Activated T-cell treated with anti-CD3 and anti-CD28 coated beads for 24 hours (primary cell): Measurements from ENCODE around the gene GUCY2C.

Experiments
- DNase-seq: peaks from one replicate; pipeline ENCODE4 v3.0.0-alpha.2; 2020; ENCODE audit warnings: low read depth

The GUCY2C gene

DNA sequence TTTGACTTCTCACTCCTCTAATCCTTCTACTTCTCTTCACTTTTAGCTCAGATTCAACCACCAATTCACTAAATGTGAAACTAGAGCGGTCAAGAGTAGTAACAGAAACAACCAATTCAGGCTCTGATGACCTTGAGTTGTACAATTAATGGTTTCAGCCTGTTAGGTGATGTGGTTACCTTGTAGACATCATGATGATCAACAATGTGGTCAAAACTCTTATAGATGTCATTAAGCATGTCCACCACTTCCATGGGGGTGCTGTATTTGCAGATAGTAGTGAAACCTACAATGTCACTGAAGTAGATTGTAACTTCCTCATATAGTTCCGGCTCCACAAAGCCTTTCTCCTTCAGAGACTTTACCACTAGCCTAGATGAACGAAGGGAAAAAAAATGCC, 74.6 kb downstream of the GUCY2C start:
- no peak for DNase-seq

DNA sequence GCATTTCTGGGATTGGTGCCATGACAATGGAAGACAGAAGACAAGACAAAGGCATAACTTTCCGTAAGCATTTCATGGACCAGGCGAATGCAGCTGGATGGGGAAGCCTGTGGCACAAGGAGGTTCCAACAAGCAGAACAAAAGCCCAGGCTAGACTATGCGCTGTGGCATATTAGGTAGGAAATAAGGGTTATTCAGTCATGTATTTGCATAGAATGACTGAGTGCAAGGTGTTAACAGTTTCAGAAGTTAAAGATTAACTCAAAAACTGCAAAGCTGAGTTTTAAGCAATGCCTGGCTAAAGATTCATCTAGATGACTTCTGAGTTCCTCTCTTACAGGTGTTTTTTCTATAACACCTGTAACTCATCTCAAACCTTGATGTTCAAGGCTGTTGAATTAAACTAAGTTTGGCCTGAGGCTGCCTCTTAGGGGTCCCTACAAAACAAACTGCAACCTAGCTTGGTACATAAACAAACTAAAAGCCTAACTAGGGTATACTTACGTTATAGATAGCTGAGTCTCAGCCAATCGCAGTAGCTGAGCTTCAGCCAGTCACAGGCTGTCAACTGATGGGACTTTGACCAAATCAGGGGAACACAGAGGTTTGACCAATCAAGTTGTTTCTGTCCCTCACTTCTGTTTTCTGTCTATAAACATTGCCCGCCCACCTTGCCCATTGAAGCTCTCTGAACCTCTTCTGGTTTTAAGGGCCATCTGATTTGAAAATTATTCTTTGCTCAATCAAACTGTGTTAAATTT, 76.5 kb downstream of the GUCY2C start:
- no peak for DNase-seq

DNA sequence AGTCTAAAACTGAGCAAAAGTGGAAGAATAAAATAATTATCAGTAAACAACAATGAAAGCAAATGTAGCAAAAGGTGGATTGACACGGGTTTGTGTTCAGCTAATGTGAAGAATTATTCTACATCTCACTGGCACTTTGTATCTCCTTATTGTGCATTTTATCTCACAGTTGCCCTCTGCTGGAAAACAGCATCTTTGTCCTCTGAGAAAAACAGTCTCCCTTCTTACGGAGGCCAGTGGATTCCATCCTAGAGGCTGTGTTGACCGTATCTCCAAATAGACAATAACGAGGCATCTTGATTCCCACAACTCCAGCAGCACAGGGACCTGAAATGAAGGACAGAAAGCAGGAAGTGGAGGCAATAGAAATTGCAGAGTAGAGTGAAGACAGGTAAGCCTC, 77.4 kb downstream of the GUCY2C start:
- DNase-seq, result no peak

DNA sequence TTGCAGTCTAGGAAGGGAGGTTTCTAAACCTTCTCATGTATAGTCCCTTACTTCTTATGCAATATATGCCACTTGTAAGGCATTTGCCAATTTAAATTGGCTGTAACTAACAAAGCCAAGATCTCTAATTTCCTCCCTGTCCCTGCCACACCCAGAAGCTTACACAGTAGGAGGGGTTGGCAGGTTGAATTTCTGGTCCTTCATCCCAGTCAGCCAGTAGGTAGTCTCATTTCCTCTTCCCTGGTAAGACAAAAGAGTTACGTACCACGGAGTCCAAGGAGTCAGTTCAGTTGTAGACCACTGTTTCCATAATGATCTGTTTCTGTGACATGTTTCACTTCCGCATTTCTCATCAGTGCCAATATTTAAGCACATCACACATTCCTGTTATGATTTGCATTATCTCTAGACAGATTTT, 81.7 kb downstream of the GUCY2C start:
- no peak for DNase-seq

DNA sequence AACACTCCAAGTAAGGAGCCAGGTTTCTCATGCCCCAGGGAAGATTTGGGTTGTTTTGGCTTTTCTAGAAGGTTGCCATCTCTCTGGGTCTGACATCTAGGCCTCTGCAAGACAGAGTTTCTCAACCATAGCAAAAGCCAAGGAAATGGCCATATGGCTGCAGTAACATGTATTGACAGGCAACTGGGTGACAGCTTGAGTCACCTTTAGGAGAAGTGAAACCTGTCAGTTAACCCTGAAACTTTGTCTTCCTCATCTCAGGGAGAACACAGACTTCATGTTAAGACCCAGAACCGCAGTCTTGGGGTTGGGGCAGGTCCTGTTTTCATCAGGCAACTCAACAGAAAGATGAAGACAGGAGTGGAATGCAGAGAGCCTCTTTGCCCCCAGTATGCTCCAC, 82.7 kb downstream of the GUCY2C start:
- DNase-seq, result no peak

DNA sequence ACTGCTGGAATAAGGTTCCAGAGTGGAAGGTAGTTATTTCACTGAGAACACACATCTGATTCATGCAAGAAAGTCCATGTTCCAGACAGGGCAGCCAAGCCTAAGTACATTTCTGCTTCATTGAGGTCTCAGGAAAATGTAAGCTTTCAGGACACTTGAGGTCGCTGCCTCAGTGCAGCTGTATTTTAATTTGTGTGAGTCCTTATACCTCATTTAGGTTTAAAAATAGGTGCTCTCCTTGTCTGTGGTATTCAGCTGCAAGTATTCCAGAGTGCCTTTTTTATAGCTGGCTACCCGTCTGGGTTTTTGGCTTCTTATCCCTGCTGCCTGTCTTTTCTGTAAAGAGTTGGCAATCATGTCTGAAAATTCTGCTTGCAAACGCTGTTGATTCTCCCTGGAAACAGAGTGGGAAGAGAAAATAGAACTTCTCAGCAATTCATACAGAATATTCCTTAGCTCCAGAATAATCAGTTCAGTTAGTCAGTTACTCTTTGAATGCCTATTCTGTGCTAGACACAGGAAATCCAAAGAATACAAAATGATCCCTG, 83.4 kb downstream of the GUCY2C start:
- no peak for DNase-seq

DNA sequence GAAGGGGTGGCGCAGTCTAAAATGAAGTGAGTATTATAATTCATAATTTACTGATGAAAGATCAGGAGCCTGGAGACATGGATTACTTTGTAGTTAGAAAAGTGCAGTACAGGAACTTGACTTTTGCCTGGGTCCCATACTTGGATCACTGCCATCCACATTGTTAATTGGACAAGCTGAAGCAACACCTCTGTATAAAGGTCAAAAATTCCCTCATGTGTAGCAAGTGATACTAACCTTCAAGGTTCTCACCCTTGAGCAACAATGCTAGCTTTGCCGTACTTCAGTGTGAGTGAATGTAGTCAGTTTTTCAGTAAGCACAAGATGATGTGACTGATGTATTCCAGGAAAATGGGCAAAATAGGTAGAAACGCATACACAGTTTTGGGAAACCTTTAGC, 84.1 kb downstream of the GUCY2C start:
- DNase-seq, result no peak

DNA sequence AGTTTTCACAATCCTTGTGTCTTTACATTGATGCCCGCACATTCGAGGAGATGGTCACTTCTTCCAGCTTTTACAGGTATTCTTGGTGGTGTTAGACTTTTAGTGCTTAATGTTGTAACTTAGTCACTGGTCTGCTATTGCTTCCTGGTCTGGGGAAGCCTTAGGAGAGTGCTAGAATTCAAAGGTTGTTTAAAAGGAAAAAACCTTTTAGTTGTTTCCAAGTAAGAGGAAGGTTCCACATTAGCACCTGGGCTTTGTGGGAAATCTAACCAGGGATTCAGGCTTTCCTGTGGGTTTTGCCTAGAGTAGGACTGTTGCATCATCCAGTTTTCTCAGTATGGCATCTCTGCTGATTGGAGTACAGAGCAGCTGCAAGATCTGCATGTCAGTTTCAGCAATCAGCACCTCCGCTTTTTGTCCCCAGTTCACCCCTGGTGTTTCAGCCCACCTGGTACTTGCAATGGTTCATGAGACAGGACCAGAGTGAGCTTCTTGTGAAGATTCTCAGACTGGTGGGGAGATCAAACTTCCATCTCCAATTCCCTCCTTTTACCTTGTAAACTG, 84.7 kb downstream of the GUCY2C start:
- no peak for DNase-seq

DNA sequence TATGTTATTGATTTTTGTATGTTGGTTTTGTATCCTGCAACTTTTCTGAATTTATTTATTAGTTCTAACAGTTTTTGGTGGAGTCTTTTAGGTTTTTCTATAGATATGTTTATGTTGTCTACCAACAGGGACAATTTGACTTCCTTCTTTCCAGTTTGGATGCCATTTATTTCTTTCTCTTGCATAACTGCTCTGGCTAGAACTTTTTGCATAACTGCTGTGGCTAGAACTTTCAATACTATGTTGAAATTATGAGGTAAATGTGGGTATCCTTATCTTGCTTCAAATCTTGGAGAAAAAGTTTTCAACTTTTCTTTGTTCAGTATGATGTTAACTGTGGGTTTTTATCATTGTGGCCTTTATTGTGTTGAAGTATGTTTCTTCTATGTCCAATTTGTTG, 88.8 kb downstream of the GUCY2C start:
- DNase-seq, result no peak

DNA sequence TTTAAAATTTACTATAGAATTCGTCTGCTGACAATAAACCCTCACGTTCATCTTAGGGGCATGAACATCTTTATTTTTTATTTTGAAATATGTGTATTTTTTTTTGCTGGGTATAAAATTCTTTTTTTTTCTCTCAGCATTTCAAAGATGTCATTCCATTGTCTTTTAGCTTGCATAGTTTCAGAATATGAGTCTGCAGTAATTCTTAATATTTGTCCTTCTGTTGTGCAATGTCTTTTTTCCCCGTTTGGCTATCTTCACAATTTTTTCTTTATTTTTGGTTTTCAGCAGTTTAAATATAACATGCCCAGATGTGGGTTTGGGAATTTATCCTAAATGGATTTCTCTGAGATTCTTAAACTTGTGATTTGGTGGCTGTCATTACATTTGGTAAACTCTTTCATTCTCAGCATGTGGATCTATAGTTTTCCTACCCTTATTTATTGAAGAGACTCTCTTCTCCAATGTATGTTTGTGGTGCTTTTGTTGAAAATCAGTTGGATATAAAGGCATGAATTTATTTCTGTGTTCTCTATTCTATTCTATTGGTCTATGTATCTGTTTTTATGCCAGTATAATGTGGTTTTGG, 90.9 kb downstream of the GUCY2C start:
- DNase-seq, result no peak

DNA sequence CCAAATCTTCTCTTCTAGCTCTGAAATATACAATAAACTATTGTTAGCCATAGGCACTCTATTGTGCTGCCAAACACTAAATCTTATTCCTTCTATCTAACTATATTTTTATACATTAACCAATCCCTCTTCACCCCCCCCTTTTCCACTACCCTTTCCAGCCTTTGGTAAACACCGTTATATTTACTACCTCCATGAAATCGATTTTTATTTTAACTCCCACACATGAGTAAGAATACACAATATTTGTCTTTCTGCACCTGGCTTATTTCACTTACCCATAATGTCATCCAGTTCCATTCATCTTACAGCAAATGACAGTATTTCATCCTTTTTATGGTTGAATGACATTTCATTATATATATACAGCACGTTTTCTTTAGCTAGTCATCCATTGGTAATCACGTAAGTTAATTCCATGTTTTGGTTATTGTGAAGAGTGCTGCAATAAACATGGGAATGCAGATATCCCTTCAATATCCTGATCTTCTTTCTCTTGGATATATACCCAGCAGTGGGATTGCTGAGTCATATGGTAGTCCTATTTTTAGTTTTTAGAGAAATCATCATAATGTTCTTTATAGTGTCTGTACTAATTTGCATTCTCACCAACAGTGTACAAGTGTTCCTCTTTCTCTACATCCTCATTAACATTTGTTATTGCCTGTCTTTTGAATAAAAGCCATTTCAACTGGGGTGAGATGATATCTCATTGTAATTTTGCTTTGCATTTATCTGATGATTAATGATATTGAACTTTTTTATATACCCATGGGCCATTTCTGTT, 94.5 kb downstream of the GUCY2C start:
- no peak for DNase-seq

DNA sequence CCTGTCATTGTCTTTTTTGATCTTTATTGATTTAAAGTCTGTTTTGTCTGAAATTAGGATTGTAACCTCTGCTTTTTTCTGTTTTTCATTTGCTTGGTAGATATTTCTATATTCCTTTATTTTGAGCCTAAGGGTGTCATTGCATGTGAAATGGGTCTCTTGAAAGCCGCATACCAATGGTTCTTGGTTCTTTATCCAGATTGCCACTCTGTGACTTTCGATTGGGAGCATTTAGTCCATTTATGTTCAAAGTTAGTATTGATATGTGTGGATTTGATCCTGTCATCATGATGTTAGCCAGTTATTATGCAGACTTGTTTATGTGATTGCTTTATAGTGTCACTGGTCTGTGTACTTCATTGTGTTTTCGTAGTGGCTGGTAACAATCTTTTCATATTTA, 98.9 kb downstream of the GUCY2C start:
- no peak for DNase-seq

DNA sequence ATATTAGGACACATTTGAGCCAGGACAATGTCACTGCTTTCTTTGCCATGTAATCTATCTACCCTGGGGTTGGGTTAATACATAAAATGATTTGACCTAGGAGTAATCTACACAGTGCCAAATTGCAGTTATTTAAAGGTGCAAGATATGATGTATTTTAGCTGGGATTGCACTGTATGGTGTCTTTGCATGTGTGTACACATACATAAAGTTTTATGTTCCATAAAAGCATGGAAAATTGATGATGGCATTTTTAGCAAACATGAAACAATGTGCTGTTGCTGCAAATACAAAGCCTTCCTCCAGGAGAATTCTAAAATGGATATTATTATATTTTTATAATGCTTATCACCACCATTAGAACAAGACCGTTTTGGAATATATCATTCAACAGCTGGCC, 104.7 kb downstream of the GUCY2C start:
- DNase-seq, result no peak

DNA sequence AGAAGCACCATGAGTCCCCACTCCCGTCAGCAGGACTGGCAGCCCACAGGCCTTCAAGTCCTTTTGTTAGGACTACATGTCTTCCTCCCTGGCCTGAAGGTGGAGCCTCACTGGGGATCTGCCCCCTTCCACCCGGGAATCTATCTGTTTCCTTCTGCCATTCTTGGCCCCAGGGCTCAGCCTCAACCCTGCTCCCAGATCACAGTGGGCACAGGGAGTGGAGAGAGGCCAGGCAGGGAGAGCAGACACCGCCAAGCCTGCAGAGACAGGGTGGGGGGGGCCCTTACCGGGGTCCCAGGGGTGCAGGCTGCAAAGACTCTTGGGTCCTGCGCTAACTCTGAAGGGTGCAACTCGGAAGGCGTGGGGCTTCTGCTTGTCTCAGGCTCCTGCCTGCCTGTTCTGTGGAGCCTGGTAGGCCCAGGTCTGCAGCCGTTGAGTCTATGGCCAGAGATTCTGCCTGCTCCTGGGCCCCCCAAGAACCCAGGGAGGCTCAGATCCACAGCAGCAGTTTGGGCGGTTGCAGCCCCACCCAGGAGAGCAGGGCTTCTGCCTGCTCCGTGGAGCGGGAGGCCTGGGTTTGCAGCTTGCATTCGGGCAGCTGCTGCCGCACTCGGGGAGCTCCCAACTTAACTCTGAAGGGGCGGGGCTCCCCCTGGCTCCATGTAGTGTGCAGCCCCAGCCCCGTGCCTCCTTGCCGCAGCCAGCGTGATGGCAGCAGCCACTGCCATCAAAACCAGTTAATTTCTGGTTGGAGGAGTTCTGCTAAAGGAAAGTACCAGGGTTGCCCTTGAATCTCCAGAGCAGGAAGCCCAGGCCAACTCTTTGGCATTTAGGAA, 107.0 kb downstream of the GUCY2C start:
- DNase-seq, result no peak

DNA sequence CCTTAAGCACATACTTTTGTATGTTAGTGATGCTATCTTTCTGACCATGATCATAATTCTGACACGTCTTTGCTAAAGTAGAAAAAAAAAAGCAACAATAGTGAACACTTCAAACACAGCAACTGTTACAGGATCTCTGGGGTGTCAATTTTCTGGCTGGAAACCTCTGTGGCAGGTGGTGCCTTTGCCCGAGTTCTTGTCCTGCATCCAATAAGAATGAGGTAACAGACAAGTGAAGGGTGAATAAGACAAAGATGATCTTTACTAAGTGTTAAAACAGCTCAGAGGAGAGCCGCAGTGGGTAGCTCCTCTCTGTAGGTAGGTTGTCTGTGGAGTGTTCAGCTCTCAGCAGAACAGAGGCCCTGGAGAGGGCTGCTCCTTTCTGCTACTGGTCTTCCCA, 107.8 kb downstream of the GUCY2C start:
- DNase-seq, result no peak

DNA sequence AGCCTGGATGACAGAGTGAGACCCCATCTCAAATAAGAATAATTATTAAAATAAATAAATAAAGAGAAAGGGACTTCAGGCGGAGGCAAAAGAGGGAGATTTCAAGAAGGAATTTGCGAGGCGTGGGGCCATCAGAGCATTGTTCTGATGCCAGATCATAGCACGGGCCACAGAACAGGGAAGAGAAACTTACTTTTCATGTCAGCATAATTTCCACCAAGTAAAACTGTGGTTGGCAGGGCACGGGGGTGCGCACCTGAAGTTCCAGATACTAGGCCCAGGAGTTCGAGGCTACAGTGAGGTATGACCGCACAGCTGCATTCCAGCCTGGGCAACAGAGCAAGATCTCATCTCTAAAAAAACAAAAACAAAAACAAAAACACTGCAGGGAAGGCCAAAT, 117.8 kb downstream of the GUCY2C start:
- DNase-seq, result no peak

DNA sequence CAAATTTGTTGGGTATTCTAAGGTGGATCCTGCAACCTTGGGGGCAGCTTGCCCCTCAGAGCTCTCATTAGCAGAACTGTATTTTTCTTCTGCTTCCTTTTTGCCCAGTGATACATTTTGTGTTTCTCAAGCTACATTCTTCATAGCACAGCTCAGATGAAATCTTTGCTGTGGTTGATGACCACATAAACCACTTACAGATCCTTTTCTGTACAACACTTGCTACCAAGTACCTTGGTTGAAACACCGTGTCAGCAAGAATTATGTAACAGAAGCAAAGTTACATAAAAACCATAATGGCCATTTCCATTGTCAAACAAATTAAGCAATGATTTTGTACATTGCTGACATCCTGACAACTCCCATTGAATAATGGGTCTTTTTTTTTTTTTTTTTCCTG, 119.1 kb downstream of the GUCY2C start:
- DNase-seq, result no peak

DNA sequence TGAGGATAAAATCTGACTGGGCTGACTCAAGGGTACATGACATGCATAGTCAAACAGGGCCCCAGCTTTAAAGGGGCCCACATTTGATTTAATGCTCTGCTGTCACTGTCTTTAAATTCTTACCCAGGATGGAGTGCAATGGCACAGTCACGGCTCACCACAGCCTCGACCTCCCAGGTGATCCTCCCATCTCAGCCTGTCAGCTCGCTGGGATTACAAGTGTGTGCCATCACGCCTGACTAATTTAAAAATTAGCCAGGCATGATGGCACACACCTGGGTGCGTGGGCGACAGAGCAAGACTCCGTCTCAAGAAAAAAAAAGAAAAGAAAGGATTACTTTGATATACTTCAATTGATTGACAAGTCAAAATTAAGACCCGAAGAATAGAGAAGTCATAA, 119.5 kb downstream of the GUCY2C start:
- DNase-seq, result no peak

DNA sequence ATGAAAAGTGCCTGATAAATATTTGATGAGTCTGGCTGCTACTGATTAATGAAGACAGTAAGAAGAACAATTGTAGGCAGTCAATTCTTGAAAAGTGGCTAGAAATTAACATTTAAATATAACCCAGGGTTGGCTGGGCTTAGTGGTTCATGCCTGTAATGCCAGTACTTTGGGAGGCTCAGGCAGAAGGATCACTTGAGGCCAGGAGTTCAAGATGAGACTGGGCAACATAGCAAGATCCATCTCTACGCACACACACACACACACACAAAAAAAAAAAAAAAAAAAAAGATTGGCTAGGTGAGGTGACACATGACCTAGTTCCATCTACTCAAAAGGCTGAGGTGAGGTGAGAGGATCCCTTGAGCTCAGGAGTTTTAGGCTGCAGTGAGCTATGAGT, 120.8 kb downstream of the GUCY2C start:
- DNase-seq, result no peak

DNA sequence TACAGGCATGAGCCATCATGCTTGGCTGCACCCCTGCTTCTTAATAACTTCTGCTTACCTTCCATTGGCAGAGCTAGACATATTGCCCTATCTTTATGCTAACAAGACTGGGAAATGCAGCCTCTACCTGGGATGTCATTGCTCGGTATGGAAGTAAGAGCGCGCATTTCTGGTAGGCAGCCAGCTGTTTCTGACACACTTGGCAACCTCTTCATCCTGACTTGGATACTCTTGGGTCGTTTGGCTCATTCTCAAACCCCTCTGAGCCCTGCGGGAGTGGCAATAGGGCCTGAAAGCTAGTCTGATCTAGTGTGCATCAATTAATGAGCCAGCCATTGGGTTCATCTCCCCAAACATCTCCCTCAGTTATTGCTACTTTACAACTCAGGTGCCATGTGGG, 123.3 kb downstream of the GUCY2C start:
- no peak for DNase-seq

DNA sequence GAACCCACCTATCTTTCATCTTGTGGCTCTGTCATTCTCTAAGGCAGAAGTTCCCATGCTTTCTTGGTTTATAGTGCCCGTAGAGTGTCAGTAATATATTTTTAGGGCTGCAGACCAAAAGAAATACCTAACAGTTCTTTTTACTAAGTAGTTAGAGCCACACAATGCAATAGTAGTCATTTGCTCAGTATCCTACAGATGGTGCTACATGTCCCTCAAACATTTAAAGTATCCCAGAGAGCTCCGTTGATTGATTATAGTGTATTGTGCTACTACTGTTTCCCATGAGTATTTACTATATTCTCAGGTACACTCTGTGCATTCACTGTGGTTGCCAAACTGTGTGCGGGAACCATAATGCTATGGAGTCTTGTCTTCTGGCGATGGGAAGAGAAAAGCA, 124.0 kb downstream of the GUCY2C start:
- no peak for DNase-seq

DNA sequence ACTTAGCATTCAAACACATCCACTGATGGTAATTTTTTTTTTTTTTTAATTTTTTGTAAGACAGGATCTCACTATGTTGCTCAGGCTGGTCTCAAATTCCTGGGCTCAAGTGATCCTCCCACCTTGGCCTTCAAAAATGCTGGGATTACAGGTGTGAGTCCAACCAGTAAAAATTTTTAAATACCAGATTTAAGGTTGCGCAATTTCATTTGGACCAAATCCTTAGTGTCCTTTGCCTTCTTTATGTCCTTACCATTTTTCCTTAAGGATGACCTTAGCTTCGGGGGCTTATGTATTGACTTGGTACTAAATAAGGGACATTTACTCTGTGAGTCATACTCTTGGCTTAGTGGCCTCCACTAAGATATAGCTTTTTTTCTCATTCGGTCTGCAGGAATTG, 124.6 kb downstream of the GUCY2C start:
- no peak for DNase-seq
